A549 treated with GW870086 at 1 μM for 4 hours (cell line): Measurements from ENCODE around the gene EEIG2. TPM values are rescaled to one million over a fixed set of nuclear protein-coding genes. Genes with fewer than 3 reads are reported as not detected.

Source experiments
- total RNA-seq: library from RNA; stranded (reverse); fragments of 200-300 nt; extraction: Qiagen RNA extraction; gene quantifications from 5 replicates; pipeline ENCODE4 v1.2.3, GENCODE V29; 2022; ENCODE audit warnings: low read depth

Gene EEIG2
- total RNA-seq, result 3.3 to 6.2 TPM (median 5.5 TPM) in 5 replicates

GRCh38 chr1:108559215-108560186 is at the start of gene EEIG2:
Gene EEIG2, plus strand, starts transcription at chr1:108560100. Its CDS starts 329 bp downstream, at chr1:108560429.

Other genes starting within 250 kb of the EEIG2 start
- 0.19 TPM in 1 of 5 replicates, not detected in the others for gene NBPF6, start 109.8 kb upstream of the EEIG2 start, total RNA-seq
- gene HENMT1, start 101.0 kb downstream of the EEIG2 start, total RNA-seq, result 4.1 to 4.8 TPM (median 4.3 TPM) in 5 replicates
- gene PRPF38B, start 132.2 kb downstream of the EEIG2 start, total RNA-seq, result 17.6 to 22.0 TPM (median 21.1 TPM) in 5 replicates
- not detected in 5 replicates for gene FNDC7, start 152.8 kb downstream of the EEIG2 start, total RNA-seq
- 16.1 to 27.7 TPM (median 19.3 TPM) in 5 replicates for gene STXBP3, start 186.6 kb downstream of the EEIG2 start, total RNA-seq